Effector memory CD4-positive, alpha-beta T cell (primary cell): Measurements from ENCODE around the gene LTBP1.

Experiments used
- DNase-seq, 3 donors: peaks; one replicate each; pipeline ENCODE4 v3.0.0-alpha.2; 2020
- H3K27ac ChIP-seq: 2 replicates; pipeline ENCODE4 v1.7.0; 2013; ENCODE audit warnings: mild to moderate bottlenecking, low read length, moderate library complexity; ENCODE audit not compliant: insufficient read depth, poor library complexity, severe bottlenecking
- H3K27me3 ChIP-seq: replicated peaks from 2 replicates; pipeline ENCODE4 v1.7.0; 2013; ENCODE audit warnings: mild to moderate bottlenecking, low read length; ENCODE audit not compliant: insufficient read depth, control insufficient read depth, poor library complexity, severe bottlenecking
- H3K36me3 ChIP-seq: 2 replicates; pipeline ENCODE4 v1.7.0; 2013; ENCODE audit warnings: mild to moderate bottlenecking, low read length, moderate library complexity; ENCODE audit not compliant: control insufficient read depth, insufficient read depth
- H3K4me1 ChIP-seq: 2 replicates; pipeline ENCODE4 v1.7.0; 2013; ENCODE audit warnings: low read length, mild to moderate bottlenecking; ENCODE audit not compliant: control insufficient read depth, insufficient read depth, poor library complexity, severe bottlenecking
- H3K4me3 ChIP-seq: 2 replicates; pipeline ENCODE4 v1.7.0; 2013; ENCODE audit warnings: low read length, low read depth, mild to moderate bottlenecking; ENCODE audit not compliant: insufficient read depth, poor library complexity, severe bottlenecking
- H3K9me3 ChIP-seq: 2 replicates; pipeline ENCODE4 v1.7.0; 2013; ENCODE audit warnings: mild to moderate bottlenecking, low read length, moderate library complexity; ENCODE audit not compliant: control insufficient read depth
- total RNA-seq, 3 donors: gene quantifications; one replicate each; lab custom pipeline; 2026; lab: John Stamatoyannopoulos, UW

LTBP1 gene, protein sequence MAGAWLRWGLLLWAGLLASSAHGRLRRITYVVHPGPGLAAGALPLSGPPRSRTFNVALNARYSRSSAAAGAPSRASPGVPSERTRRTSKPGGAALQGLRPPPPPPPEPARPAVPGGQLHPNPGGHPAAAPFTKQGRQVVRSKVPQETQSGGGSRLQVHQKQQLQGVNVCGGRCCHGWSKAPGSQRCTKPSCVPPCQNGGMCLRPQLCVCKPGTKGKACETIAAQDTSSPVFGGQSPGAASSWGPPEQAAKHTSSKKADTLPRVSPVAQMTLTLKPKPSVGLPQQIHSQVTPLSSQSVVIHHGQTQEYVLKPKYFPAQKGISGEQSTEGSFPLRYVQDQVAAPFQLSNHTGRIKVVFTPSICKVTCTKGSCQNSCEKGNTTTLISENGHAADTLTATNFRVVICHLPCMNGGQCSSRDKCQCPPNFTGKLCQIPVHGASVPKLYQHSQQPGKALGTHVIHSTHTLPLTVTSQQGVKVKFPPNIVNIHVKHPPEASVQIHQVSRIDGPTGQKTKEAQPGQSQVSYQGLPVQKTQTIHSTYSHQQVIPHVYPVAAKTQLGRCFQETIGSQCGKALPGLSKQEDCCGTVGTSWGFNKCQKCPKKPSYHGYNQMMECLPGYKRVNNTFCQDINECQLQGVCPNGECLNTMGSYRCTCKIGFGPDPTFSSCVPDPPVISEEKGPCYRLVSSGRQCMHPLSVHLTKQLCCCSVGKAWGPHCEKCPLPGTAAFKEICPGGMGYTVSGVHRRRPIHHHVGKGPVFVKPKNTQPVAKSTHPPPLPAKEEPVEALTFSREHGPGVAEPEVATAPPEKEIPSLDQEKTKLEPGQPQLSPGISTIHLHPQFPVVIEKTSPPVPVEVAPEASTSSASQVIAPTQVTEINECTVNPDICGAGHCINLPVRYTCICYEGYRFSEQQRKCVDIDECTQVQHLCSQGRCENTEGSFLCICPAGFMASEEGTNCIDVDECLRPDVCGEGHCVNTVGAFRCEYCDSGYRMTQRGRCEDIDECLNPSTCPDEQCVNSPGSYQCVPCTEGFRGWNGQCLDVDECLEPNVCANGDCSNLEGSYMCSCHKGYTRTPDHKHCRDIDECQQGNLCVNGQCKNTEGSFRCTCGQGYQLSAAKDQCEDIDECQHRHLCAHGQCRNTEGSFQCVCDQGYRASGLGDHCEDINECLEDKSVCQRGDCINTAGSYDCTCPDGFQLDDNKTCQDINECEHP (N-terminal part only)
- 0.09 to 0.39 (median 0.17) reads per million in 3 donors for total RNA-seq

DNA sequence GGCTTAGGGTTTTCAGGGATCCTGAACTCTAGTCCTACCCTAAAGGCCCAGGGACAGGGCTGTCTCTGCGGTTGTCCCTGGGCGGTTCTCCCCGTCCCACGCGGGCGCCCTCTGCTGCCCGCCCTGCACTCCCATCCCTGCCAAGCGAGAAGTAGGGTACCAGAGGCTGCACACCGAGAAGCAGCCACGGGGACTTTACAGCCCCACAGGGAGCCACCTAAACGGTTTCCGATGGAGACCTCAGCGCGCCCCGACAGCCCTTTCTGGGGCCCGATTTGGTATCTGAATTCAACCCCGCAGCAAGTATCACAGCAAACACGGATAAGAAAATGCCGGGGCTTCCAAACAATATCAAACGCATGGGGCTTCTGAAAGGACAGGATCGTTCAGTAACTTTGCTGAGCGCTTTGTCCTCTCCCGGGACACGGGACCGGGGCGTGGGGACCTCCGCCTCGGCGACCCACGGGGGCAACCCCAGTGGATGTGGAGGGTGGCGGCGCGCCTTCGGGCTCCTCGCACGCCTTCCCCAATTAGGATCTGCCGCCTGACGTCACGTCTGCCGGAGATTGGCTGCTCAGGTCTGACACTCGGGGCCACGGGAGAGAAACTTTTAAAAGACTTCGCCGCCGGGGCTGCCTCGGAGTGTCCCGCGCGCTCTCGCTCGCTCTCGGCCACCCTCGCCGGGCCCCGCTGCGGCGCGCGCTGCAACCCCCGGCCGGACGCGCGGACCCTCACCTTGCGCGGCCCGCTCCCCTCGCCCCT, at the start of gene LTBP1:
TSS of gene LTBP1 (plus strand) at position 640 of the 762 bp plus-strand sequence. CDS start 372 bp downstream, outside the sequence.
- peak; percentile 12 to 29 (median 25) for DNase-seq
- H3K4me3 ChIP-seq: peak within 1 kb of the TSS; percentile 70
- no peaks in the 10 kb centered on the region for H3K9me3 ChIP-seq
- H3K36me3 ChIP-seq: no peaks in the 10 kb centered on the region
- H3K27ac ChIP-seq: no peak within 1 kb of the TSS
- no peaks in the 10 kb centered on the region for H3K4me1 ChIP-seq
- no peaks in the 10 kb centered on the region for H3K27me3 ChIP-seq

DNA sequence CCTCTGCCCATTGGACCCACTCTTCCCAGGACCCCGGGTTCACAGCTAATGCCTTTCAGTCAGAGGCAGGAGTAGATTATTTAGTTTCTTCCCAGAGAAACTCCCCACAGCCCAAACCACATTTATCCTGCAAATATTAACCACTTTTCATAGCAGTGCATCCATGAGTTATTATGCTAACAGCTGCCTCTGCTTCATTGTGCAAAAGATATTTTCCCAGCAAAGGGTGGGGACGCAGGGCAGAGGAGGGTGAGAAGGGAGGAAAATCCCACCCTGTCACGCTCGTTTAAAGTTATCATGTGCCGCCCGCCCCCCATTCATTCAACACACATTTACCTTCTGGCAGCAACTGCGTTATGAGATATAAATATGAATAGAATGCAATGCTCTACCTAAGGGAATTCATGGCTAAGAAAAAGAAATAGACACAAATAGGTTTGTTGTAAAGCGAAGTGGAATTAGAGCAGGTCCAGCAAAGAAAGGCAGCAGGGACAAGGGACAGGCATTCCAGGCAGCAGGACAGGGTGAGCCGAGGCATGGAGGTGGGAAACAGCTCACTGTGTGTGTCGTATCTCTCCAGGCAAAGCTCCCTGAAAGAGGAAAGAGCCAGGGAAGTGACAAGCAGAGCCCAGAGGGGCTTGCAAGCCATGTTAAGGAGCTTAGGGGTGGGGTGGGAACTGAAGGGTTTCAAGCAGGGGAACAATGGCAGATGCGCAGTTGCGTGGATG, 46.3 kb upstream of the LTBP1 start:
- no peaks in the 10 kb centered on the region for H3K27me3 ChIP-seq

DNA sequence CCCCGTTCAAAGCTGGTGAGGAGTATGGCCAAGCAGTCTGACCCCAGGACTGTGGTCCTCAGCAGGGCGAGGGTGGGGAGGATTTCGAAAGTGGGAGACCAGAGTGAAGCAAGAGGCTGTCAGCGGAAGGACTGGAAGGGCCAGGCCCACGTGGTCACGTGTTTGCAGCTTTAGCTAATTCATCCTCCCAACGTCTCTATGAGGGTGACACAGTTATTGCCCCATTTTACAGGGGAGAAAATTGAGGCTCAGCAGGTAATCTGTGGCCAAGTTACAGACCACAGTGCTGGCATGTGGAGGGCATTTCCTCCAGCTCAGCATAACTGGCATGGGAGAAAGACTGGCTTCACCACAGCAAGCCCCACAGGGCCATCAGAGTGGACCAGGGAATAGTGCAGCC, 45.4 kb upstream of the LTBP1 start:
- H3K27me3 ChIP-seq: no peaks in the 10 kb centered on the region
- H3K36me3 ChIP-seq: no peaks in the 10 kb centered on the region
- H3K27ac ChIP-seq: no peak overlapping the region
- H3K9me3 ChIP-seq: no peaks in the 10 kb centered on the region
- DNase-seq: no peak
- H3K4me1 ChIP-seq: no peaks in the 10 kb centered on the region
- H3K4me3 ChIP-seq: no peak overlapping the region

More for the DNA sequence above, 46.3 kb upstream of the LTBP1 start:
- Histone ChIP-seq H3K4me1 (no peaks in the 10 kb centered on the region), H3K9me3 (no peaks in the 10 kb centered on the region), H3K36me3 (no peaks in the 10 kb centered on the region), H3K4me3 (no peak overlapping the region), H3K27ac (no peak overlapping the region)
- no peak for DNase-seq

DNA sequence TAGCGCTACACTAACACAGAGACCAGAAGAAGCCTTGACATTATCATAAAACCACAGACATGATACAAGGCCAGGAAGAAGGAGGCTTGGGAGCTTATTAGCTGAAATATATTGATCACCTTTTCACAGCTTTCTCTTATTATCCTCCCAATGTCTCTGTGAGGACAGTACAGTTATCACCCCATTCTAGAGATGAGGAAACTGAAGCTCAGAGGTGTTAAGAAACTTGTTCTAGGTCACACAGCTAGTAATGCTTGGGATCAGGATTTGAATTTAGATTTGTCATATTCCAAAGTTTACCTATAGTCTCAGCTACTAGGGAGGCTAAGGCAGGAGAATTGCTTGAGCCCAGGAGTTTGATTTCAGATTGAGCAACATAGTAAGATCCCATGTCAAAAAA, 44.6 kb upstream of the LTBP1 start:
- no peaks in the 10 kb centered on the region for H3K4me1 ChIP-seq
- DNase-seq: no peak
- no peaks in the 10 kb centered on the region for H3K36me3 ChIP-seq
- no peak overlapping the region for H3K4me3 ChIP-seq
- no peaks in the 10 kb centered on the region for H3K9me3 ChIP-seq
- H3K27me3 ChIP-seq: no peaks in the 10 kb centered on the region
- H3K27ac ChIP-seq: no peak overlapping the region

DNA sequence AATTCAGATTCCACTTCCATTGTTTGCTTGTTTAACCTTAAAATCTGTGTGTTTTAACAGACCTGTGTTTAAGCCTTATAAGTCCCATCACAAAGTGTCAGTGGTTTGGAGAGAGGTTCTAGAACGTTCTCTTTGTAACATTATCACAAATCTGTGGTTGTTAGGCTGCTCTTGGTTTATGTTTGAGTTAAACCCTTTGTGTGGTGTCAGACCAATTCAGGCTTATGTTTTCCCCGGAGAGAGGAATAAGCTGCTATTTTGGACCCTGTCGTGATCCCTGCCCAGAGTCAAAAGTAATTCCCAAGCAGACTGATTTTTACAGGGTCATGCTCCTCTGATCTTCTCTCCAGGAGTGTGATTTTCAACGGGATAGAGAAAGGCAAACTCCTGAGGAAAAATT, 43.8 kb upstream of the LTBP1 start:
- no peaks in the 10 kb centered on the region for H3K27me3 ChIP-seq
- no peak for DNase-seq
- no peaks in the 10 kb centered on the region for H3K9me3 ChIP-seq
- H3K4me3 ChIP-seq: no peak overlapping the region
- H3K36me3 ChIP-seq: no peaks in the 10 kb centered on the region
- H3K4me1 ChIP-seq: no peaks in the 10 kb centered on the region
- no peak overlapping the region for H3K27ac ChIP-seq

DNA sequence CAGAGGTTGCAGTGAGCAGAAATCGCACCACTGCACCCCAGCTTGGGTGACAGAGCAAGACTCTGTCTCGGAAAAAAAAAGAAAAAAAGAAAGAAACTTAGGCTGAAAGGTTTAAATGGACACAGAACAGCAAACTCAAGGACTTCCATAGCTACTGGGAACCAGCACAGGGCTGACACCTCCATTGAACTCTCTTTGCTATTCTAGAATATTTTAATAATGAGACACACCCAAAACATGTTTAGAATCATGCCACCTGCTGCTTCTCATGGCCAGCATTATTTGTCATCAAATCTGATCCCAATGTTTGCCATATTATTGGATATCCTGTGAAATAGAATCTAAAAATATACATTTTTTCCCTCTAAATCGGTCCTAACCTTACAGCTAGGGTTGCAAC, 42.7 kb upstream of the LTBP1 start:
- Histone ChIP-seq H3K9me3 (no peaks in the 10 kb centered on the region), H3K36me3 (no peaks in the 10 kb centered on the region), H3K4me1 (no peaks in the 10 kb centered on the region), H3K27me3 (no peaks in the 10 kb centered on the region), H3K4me3 (no peak overlapping the region), H3K27ac (no peak overlapping the region)
- no peak for DNase-seq

DNA sequence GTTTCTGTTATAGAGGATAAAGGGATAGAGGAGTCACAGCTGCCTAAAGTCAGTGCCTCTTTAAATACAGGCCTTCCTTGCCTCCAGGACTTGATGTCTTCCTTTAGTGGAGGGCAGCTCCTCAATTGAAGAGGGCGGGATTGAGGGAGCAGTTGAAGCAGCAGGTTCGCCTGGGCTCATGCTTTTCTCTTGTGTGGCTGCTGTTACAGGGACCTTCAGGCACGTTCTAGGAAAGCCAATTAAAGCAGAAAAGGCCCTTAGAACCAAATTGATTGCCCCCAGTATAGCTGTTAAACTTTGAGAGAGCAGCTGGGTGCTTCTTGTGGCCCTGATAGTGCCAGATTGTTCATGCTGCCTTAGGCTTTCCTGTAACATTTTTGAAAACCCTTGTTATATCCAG, 42.0 kb upstream of the LTBP1 start:
- no peaks in the 10 kb centered on the region for H3K27me3 ChIP-seq
- no peak overlapping the region for H3K27ac ChIP-seq
- H3K36me3 ChIP-seq: no peaks in the 10 kb centered on the region
- no peak overlapping the region for H3K4me3 ChIP-seq
- DNase-seq: no peak
- H3K9me3 ChIP-seq: no peaks in the 10 kb centered on the region
- no peaks in the 10 kb centered on the region for H3K4me1 ChIP-seq

DNA sequence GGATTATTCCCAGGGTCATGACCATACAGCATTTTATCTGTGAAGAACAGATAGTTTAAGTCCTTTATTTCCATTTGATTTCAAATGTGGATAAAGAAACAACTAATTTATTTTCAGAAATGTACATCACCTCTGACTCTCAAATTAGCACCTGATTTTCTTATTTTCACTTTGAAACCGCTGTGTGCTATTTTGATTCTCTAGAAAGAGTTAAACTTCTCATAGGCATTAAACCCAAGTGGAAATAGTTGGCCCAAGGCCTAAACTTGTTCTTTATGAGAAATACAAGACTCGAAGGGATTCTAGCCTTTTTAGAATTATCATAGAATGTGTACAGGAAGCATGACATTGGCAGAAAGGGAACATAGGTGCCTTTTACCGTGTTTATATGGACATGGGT, 41.5 kb upstream of the LTBP1 start:
- Histone ChIP-seq H3K4me1 (no peaks in the 10 kb centered on the region), H3K4me3 (no peak overlapping the region), H3K9me3 (no peaks in the 10 kb centered on the region), H3K27me3 (no peaks in the 10 kb centered on the region), H3K36me3 (no peaks in the 10 kb centered on the region), H3K27ac (no peak overlapping the region)
- DNase-seq: no peak
